ENCODE results near the gene COMP. TPM values are rescaled to one million over a fixed set of nuclear protein-coding genes. Genes with fewer than 3 reads are reported as not detected.
A peak's percentile ranks its signal among the peaks of the same experiment; 100 is the strongest.
"Not testable (repeated sequence)": the region's sequence is repeated elsewhere in the genome, so short reads cannot be mapped to it uniquely, and the experiment has no call there.

The COMP gene
- 2.0 TPM for total RNA-seq

GRCh38 chr19:18790566-18791314 is at the start of gene COMP:
Gene COMP (minus strand): TSS chr19:18791305. CDS start chr19:18791269, 36 bp downstream.
- DNase-seq (ENCODE audit: low spot score), result no peak

- no peak for DNase-seq (ENCODE audit: low spot score)
Measured at GRCh38 chr19:18840288-18841267, 49.5 kb upstream of the COMP start.

GRCh38 chr19:18839465-18840287 is 48.6 kb upstream of the COMP start:
- DNase-seq (ENCODE audit: low spot score), result no peak

- DNase-seq (ENCODE audit: low spot score), result no peak
Measured at GRCh38 chr19:18834644-18834984, 43.5 kb upstream of the COMP start.

- DNase-seq (ENCODE audit: low spot score), result no peak
Measured at GRCh38 chr19:18833849-18834643, 42.9 kb upstream of the COMP start.

GRCh38 chr19:18833141-18833476 is 42.0 kb upstream of the COMP start:
- no peak for DNase-seq (ENCODE audit: low spot score)

GRCh38 chr19:18832306-18833140 is 41.4 kb upstream of the COMP start:
- DNase-seq (ENCODE audit: low spot score), result no peak

- DNase-seq (ENCODE audit: low spot score), result peak; percentile 93
Measured at GRCh38 chr19:18831524-18832305, 40.6 kb upstream of the COMP start, which contains the start of gene UPF1. Gene UPF1 (plus strand): TSS chr19:18831959. CDS start chr19:18832210, 251 bp downstream.

GRCh38 chr19:18830488-18830887 is 39.4 kb upstream of the COMP start:
- DNase-seq (ENCODE audit: low spot score), result no peak

- no peak for DNase-seq (ENCODE audit: low spot score)
Measured at GRCh38 chr19:18828786-18829185, 37.7 kb upstream of the COMP start.

GRCh38 chr19:18817574-18817973 is 26.5 kb upstream of the COMP start:
- DNase-seq (ENCODE audit: low spot score), result no peak

GRCh38 chr19:18816645-18817044 is 25.5 kb upstream of the COMP start:
- not testable (repeated sequence) for DNase-seq (ENCODE audit: low spot score)

GRCh38 chr19:18815673-18816072 is 24.6 kb upstream of the COMP start:
- no peak for DNase-seq (ENCODE audit: low spot score)

- no peak for DNase-seq (ENCODE audit: low spot score)
Measured at GRCh38 chr19:18814063-18814462, 23.0 kb upstream of the COMP start.

GRCh38 chr19:18811638-18812037 is 20.5 kb upstream of the COMP start:
- not testable (repeated sequence) for DNase-seq (ENCODE audit: low spot score)

GRCh38 chr19:18809149-18809868 is 18.2 kb upstream of the COMP start:
- peak; percentile 58 for DNase-seq (ENCODE audit: low spot score)

- no peak for DNase-seq (ENCODE audit: low spot score)
Measured at GRCh38 chr19:18807861-18808331, 16.8 kb upstream of the COMP start.

GRCh38 chr19:18804643-18805042 is 13.5 kb upstream of the COMP start:
- DNase-seq (ENCODE audit: low spot score), result no peak

All from mucosa of gallbladder (tissue), 1 donor.